HG03196 (cell line): ENCODE measurements around the gene KIRREL3.

Experiments
- ATAC-seq: cut with Tn5 transposase; IDR thresholded peaks from one replicate; pipeline ENCODE4 v1.9.1; 2021; ENCODE audit not compliant: unreplicated experiment

KIRREL3 gene

DNA sequence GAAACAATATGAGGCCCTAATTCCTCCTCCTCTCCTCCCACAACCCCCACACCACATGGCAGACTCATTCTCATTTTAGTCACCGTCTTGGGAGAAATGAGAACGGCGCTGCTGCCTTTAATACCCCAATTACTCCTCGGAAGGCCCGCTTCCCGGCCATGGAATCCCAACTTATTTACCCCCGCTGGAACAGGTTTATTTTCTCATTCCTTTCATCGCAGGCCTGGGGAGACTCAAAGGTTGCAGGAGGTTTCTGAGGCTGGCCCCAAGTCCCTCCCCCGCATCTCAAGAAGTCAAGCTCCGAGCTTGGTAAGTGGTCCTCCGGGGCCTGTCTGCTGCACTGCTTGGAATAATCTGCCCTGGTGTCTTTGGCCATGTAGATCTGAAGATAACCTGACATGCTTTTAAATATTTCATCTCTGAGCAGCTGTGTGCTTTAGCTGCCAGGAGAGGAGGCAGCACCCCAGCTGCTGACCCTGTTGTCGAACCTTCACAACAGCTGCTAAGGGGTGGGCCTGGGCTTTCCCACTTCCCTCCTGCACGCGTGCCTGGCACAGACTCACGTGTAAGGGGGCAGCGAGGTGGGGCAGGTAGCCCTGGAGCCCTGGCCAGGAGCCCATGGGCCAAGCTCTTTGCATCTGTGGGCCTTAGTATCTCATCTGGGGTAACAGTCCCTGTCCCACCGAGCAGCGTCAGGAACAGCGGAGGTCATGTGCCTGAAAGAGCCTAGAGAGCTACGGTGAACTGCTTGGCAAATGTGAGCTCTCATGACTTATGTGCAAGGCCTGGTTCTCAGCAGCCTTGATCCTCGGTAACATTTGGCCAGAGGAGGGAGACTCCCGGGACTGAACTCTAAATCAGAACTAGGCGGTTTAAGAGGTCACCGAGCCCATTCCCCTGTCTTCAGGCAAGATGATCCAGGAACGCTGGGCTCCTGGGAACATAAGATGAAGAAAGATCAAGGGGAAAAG is 480.5 kb downstream of the KIRREL3 start:
- no peak for ATAC-seq

DNA sequence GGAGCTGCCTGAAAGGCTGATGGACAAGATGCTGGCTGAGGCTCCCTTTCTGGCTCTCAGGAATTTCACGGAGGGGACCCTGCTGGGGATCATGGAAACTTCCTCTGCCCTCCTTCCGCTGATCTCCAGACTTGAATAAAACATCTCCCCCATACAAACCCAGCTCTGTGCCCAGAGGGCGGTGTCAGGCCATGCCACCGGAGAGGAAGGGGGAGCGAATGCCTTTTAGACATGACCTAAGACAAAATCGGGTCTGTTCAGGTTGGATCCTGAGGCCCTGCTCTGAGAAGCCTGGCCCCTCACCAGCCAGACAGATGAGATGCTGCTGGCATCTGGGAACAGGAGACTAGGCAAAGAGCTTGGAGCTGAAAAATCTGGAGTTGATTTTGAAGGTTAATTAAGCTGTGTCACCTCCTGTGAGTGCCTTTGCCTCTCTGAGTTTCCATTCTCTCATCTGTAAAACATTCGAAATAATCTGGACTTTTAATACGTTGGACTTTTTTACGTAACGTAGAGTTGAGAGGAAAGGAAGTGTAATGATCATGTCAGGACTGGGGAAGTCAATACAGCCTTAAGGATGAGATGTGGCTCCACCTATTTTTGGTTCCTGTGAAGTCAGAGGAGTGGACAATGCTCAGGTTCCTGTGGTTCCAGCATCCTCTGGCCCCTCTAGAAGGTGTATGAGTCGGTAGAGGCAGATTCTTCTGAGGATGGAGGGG is 481.4 kb downstream of the KIRREL3 start:
- no peak for ATAC-seq

DNA sequence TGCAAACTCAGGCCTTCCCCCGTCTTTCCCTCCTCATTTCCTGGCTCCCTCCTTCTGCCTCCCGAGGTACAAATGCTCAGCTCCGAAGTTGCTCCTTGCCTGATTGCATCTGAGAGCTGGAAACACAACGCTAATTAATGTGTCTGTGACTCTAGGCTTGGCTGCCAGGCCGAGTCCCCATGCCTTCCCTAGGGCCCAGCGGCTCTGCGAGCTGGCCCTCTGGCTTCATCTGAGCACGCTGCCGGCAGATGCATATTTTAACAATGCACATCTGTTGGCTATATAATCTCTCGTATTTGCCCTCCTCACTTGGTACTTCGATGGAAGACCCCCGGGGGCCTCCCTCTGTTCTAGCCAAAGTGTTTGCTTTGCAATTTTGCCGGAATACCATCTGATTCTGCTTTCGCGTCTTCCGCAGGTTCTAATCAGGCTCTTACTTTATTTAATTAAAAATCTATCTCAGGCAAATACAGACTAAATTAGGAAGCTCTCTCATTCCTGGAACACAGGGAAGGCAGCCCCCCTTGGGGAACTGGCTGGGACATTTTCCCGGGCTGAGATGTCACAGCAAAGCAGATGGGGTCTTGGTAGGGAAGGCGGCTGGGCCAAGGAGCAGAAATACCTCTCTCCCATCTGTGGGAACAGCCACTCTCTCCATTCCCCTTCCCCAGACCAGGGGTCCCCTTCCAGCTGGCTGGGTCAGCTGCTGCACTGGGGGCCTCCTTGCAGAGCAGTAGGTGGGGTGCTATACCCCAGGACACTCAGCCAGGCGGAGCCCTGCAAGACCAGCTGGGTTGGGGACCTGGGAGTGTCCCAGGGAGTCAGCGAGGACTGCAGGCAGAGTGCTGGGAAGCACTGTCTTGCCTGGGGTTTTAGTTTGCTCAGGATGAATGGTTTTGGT is 482.2 kb downstream of the KIRREL3 start:
- no peak for ATAC-seq

DNA sequence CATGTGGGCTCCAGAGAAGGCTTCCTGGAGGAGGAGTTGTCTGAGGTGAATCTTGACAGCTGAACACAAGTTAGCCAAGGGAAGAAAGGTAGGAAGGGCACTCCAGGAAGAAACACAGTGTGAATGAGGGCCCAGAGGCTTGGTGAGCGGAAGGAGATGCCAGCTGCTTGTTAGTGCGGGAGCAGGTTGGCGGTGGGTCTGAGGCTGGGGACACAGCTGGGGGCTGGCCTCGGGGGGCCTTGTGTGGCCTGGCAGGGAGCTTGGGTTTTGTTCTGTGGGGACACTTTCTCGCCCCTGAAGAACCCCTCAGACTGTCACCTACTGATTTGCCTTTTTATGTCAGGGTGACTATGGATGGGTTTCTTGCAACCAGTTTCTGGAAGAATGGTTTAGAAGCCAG is 485.1 kb downstream of the KIRREL3 start:
- ATAC-seq: no peak

DNA sequence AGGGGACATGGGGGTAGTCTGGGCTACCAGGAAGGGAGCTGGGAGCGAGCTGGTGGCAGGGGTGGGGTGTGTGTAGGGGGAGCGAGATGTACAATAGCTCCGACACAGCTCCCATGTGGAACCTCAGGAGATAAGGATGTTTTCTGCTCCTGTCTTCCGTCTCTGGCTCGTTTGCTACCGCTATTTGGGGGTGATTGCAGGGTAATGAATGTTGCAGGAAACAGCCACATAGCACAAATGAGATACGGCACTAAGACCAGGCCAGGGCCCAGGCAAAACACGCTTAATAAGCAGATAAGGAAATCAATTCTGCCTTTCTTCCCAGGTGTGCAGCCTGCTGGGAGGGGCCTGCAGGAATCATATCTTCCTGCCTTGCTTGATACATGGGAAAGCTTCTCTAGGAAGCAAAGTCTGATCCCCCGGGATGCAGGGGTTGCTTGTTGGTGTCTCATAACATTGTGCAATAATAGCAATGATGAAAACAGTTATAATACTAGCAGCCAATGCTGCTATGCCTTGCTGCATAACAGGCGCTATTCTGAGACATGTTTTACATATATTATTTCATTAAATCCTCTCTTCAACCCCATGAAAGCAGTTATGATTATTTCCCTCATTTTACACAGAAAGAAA is 486.4 kb downstream of the KIRREL3 start:
- no peak for ATAC-seq

DNA sequence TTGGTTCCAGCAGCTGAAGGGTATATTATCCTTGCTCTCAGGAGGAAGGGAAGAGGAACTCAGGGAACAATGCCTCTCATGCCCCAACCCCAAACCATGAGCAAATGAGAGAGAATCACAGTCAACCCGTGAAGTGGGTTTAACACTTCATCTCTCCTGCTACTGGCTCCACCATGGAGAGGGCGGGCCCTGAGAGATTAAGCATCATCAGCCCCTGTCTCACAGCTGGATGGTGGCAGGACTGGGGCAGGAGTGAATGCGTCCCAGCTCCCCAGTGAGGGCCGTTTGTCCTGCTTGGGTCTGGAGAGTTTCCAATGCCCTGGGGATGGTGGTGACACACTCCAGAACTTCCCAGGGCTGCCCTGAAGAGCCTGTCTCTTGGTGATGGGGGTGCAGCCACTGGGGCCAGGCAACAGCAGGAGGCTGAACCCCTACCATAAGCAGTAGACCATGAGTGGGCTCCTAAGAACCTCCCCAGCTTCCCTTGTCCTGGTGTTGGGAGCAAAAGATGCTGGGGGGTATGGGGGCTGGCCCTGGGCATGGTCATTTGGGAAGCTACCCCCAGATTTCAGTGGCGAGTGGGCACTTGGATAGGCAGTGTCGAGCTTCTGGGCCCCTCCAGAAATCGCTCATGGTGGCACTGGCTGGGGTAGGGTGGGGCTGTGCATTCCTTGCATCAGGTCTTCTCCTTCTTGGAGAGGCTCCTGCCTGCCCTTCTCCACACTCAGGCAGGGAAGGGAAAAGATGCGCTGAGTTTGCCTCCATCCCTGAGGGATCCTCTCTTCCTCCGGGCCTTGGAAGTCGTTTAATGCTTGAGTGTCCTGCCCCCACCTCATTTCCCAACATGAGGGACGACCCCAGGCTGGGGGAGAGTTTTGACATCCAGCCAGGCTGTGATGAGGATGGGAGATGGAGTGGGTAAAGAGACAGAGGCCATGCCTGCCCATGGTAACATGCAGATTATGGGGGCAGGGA is 487.5 kb downstream of the KIRREL3 start:
- ATAC-seq: no peak

DNA sequence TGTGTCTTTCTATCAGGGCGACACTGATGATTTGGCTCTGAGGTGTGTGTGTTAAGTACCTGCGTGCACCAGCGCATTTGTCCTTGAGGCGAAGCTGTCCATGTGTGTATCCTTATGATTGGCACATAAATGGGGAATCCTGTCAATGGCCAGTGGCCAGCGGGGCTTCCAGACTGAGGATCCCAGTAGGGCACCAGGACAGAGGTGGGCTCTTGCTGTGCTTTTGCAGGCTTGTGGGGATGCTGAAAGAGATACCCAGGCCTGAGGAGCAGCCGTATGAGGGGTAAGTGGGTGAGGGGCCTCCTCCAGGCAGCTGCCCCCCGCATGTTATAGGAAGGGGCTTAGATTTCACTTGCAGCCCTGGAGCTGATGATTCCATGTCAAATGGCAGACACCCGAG is 488.3 kb downstream of the KIRREL3 start:
- no peak for ATAC-seq

DNA sequence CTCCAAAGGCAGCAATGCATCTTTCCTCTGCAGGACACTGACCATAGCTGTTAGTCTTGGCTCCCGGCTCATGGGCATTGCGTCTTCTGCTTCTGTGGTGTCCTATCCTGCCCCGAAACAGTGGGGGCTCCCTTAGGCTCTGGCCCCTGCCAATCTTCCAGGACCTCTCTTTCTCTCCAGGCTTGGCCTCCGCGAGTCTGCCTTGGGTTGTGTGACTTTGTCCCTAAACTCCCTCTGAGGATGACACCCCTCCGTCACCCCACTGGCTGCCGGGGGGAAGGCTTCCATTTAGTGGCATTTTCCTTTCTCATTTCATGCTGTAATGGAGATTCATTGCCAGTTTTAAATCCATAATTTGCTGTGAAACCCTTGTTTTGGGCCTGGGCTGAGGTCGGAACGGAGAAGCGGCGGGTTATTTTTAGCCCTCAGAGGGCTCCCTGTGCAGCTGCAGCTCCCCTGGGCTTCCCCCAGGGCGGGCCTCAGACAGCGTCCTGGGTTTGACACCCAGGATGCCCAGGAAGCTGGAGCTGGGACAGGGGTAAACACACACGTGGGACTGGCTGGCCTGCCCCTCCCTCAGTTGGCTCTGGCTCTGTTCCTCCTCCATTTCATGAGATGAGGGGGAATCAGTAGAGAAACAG is 489.0 kb downstream of the KIRREL3 start:
- no peak for ATAC-seq

DNA sequence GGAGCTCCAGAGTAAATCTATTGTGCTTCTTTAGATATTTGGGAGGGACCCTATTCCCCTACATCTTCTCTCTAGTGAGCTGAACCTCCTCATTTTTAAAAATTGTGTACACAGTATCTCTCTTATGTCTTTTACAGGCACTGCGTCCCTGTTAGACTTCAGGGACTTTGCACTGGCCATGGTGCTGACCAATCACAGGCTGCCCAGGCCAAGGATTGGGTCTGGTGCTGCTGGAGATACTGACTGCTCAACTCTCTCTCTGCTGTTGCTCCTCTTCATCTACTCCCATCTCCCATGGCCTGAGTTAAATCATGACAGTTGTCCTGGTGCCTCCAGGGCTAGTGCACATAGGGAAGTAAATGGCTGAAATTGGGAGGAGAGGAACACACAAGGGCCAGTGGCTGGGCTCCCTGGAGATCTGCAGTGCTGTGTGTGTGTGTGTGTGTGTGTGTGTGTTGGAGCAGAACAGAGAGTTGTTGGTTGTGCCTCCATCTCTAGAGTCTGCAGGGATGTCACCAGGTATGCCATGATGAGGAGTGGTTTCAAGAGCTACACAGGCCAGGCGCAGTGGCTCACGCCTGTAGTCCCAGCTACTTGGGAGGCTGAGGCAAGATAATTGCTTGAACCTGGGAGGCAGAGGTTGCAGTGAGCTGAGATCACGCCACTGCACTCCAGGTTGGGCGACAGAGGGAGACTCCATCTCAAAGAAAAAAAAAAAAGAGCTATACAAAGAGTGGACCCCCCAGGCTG is 489.8 kb downstream of the KIRREL3 start:
- no peak for ATAC-seq

DNA sequence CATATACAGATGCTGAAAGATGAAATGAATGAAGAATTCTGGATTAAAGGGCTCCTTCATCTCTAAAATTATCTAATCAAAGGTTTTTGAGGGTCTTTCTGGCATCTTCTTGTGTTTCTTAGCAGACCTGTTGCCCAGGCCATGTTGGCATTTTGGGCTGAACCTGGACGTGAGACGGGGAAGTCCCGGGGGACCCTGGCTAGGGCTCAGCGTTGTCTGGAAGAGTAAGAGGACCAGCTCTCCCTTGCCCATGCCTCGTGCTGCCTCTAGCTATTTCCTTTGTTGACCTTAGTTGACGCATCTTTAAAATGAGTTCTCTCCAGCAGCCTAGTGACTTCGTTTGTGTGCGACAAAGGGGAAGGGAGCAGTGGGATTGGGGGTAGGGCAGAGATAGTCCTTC is 492.9 kb downstream of the KIRREL3 start:
- no peak for ATAC-seq

DNA sequence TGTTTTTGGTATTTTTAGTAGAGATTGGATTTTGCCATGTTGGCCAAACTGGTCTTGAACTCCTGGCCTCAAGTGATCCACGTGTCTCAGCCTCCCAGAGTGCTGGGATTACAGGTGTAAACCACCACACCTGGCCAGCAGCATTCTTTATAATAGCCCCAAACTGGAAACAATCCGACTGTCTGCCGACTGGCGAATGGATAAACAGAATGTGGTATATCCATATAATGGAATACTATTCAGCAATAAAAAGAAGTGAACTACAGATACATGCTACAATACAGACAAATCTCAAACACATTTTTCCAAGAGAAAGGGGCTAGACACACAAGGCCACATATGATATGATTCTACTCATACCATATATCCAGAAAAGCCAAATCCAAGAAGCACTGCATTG is 493.8 kb downstream of the KIRREL3 start:
- ATAC-seq: no peak

DNA sequence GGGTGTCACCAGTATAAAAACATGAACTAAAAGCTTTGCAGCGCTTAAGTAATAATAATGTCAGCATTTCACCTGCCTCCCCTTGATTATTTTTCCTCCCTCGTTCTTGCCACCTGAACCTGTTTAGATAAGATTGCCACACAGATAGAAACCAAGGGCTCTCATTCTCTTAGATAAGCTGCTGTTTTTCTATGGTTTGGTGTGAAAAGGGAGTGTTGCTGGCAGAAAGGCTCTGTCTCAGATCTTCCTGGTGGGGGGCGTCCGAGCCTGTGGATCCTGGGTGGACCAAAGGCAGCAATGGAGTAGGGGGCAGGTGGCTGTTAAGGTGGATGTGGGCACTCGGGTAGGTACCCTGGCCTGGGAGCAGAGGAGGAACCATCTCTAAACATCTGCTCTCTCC is 497.6 kb downstream of the KIRREL3 start:
- ATAC-seq: no peak

DNA sequence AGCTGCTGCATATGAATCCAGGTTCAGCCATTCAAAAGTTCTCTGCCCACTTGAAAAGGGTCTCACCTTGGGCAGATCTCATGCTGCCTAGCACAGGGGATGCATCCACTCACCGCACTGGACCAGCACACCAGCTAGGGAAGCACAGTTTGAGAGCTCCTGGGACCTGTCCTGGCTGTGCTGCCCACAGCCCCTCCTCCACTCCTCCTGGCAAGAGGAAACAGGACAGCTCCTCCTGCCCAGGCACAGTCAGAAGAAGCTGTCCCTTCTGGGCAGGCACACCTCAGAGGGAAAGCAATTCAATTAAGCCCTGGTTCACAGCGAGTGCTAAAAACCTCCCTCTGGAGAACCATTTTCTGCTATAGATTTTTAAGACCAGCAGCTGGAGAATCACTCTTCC is 498.4 kb downstream of the KIRREL3 start:
- no peak for ATAC-seq

DNA sequence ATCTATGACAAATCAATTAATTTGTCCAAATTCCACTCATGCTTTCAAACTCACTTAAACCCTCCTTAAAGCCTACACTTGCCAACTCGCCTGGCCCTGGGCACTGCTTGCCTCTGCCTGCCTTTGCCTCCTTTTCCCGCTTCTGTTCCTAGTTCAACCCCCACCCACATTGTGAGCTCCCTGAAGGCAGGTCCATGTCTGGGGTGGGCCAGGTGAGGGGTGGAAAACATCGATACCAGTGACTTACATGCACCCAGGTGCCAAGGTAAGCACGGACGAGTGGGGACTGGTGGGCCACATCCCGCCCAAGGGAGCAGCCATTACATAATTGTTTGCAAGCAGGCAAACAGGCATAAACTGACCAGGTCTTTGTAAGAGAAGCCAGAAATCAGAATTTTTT is 498.9 kb downstream of the KIRREL3 start:
- ATAC-seq: no peak

DNA sequence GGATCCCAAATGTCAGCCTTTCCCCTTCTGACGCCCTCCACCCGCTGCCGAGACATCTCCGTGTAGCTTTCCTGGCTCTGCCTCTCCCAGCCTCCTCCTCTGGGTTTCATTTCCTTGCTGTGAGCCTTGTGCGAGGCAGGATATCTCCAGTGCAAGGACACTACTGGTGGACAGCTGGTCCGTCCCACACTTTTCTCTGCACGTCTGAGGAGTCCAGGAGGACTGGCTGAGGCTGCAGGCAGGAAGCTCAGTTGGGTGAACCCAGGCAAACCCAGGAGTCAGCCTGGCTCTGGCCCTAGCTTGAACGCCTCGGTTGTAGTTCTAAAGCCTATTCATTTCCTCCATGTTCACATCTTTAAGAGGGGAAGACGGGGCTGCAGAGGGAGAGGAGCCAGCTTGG is 499.6 kb downstream of the KIRREL3 start:
- no peak for ATAC-seq

DNA sequence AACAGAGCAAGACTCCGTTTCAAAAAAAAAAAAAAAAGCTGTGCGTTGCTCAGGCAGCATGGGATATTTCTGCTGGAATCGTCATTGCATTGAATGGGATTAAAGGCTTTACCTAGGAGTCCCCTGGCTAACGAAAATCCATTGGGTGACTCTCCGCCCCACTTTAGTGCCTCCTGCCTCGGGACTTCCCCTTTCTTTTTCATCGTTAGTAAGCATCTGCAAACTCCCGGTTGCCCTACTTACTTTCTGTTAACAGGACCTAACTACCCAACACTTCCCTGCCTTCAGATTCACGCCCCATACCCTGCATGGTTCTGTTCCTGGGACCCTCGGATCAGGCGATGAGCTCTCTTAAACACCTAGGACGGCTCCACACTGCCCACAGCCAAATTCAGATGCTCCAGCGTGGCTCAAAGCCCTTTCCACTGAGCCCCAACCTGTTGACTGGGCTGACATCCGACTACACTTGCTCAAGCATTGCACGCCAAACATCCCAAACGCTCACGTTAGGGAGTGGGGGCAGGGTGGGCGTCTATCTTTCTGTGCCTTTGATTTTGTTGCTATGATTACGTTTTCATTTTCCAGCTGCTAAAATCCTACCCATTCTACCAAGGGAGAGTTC is 501.3 kb downstream of the KIRREL3 start:
- no peak for ATAC-seq

DNA sequence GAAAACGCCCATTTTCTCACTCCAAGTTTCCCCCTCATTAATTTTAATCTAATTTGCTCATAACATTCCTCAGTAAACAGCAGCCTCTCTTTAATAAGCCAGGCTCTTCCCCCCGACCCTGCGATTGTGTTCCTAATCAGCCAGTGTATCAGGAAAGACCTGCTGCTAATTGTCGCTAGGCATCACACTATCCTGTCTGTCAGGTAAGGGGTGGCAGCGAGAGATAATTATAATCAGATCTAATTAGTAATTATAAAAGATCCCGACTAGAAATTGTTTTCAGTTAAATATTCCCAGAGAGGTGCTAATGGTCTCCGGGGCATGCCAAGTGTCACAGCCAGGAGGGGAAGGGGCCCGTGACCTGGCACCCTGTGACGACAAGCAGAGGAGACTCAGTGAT is 502.3 kb downstream of the KIRREL3 start:
- no peak for ATAC-seq

DNA sequence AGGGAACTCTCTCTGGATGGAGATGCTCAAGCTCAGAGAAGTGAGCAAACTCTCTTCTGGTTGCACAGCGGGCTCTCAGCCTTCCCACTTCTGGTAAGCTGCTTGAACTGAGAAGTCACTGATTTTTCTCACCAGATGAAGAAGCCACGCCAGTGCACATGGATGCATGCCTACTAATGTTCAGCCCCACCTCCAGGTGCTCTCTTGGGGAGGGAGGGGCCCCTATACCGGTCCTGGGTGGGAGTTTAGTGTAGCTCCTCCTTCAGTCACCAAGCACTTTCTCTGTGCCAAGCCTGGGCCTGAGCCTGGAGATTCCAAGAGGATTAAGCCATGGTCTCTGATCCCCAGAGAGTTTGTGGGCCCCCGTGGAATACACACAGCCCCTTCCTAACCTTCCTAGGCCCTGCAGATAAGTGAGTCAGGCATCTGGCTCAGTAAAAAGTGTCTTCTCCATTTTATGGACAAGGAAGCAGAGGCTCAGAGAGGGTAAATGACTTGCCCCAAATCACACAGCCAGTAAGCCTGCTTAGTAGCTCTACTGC is 502.9 kb downstream of the KIRREL3 start:
- no peak for ATAC-seq
